ENCODE measurements around the gene ITGAV.

The ITGAV gene

DNA sequence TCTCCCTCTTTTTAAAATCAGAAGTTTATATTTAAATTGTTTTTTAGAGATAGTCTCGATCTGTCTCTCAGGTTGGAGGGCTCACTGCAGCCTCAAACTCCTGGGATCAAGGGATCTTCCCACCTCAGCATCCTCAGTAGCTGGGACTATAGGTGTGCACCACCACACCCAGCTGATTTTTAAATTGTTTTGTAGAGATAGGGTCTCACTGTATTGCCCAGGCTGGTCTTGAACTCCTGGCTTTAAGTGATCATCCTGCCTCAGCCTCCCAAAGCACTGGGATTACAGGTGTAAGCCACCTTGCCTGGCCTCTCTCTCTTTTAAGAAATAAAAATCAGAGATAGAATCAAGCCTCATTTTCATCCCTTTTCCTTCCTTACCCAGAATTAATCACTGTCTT is 126.1 kb downstream of the ITGAV start:
- no peak for FAIRE-seq
- DNase-seq (ENCODE audit: low spot score), result no peak

DNA sequence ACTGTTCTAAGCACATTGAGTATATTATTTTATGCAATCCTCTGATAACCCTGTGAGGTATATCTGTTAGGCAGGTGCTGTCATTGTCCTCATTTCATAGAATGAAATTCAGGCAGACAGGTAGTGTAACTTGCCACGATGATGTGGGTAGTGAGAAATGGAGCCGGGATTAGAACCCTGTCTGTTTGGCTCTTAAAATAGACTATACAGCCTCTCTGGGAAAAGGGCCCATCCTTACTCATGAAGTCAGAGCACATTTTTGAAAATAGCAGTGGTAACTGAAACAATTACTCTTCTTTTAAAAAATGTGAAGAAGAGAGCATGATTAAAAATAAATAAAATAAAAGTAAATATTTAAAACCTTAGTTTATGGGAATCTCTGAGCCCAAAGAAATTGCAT is 127.0 kb downstream of the ITGAV start:
- DNase-seq (ENCODE audit: low spot score) (no peak), FAIRE-seq (no peak)

DNA sequence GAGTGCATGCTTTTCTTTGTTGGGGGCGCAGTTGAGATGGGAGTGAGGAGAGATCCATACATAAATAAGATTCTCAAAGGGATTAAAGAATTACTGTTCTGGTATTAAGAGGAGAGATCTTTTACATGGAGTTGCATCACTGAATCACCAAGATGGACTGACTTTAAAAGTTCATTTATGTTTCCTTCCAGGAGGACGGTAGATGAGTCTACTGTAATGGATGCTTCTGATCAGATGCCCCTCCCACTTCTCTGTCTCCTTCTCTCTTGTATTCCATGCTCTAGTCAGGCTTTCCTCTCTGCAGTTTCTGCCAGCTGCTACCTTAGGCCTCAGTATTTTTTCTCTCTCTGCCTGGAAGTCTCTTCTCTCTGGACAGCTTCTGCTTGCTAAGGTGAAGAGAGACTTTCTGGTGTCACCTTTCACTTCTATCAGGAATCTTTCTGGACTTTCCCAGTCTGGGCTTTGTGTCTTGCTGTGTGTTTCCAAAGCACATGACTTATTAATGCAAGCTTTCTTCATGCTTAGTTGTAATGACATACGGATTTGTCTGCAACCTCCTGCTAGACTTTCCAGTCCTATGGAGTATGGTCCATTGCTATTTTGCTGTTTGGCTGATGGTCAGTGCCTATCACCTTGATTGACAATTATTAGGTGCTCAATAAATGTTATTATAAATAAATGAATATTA is 127.6 kb downstream of the ITGAV start:
- DNase-seq (ENCODE audit: low spot score) (no peak), FAIRE-seq (no peak)

DNA sequence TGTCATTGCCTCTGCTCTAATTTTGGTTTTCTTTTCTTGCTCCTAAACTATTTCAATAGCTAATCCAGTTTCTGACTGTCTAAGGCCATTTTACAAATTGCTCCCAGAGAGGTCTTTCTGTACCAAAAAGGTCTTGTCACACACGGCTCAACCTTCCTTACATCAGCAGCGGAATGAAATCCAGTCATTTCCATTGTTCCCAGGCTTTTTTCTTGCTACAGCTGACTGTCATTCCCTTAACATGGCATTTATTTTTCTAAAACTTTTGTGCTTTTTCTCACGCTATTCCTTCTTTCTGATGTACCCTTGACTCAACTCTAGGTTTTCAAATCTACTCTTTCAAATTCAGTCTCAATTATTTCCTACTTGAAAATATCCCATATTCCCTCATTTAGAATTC is 128.3 kb downstream of the ITGAV start:
- no peak for DNase-seq (ENCODE audit: low spot score)
- FAIRE-seq, result no peak

DNA sequence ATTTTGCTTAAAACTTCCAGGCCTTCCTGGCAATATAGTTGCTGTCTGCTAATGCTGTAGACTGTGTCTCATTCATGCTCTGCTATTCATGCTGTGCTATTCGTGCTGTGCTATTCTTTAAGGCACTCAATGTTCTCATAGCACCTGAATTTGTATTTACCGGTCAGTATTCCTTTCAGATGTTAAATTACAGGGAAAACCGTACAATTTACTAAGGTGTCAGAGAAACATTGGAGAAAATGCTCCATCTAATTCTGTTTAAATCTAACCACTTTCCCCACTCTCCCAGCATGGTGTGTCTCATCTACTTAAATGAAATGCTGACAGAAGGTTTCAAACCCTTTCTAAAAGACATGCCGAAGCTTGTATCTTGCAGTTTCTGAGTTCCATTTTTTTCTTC is 129.0 kb downstream of the ITGAV start:
- FAIRE-seq, result no peak

DNA sequence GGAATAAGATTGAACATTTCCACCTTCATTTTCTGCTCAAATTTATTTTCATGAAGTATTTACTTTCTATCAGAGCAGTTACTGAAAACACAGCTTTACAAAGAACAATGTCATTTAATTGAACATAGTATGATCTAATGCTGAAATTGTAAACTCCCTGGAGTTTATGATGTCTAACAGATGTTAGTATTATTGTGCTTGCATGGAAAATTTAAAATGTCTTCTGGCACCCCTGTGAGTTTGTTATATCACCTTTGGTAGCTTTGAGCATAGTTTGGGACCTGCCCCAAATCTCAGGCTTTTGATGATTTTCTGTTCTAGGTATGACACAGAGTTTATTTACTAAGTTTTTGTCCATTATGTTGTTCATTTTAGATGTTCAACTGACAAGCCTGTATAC is 132.1 kb downstream of the ITGAV start:
- DNase-seq (ENCODE audit: low spot score) (no peak), FAIRE-seq (no peak)

More for the DNA sequence above, 129.0 kb downstream of the ITGAV start:
- no peak for DNase-seq (ENCODE audit: low spot score)

DNA sequence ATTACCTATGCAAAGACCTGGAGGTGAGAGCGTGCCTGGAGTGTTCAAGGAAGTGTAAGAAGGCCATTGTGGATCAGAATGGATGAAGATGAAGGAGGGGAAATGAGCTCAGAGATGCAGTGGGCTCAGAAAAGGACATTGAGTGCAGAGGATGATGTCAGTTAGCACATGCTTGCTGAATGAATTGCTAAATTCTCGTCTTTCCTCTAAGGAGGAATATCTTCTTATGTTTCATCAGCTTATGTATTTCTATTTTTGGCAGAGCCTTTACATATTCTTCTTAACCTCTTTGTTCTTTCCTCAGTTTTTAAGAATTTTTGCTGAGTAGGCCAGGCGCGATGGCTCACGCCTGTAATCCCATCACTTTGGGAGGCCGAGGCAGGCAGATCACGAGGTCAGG is 134.9 kb downstream of the ITGAV start:
- DNase-seq (ENCODE audit: low spot score), result no peak
- no peak for FAIRE-seq

DNA sequence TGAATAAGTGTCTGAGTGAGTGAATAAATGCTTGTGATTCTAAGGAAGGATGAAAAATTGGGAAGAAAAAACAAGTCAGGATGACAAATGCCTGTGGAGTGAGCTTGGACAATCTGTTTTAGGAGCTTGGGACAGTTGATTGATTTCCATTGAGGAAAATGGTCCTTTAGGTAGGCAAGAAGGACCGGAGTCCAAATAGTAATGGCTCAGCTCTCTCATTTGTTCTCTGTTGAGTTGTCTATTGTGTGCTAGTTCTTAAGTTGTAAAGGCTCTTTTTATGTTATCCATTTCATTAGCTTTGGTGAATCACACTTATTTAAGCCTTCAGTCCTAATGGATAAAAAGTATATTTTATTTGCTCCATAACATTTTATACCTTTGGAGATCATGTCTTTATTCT is 135.9 kb downstream of the ITGAV start:
- no peak for FAIRE-seq

DNA sequence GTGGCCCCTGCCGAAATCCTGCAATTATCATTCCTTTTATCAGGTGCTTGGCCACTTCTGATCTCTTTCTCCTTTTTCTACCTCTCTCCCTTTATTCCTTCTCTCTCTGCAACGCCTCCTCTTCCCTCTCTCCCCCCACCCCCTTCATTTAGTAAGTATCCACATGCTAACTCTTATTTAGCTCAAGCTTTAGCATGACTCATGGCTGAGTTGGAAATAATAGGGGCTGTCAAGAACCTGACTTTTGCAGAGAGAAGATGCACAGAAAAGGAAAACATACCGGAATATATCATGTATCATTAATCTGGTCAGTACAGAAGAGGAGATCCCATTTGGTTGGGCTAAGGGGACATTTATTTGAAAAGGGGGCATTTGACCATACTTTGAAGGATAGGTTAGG is 137.1 kb downstream of the ITGAV start:
- FAIRE-seq, result no peak
- no peak for DNase-seq (ENCODE audit: low spot score)

More for the DNA sequence above, 135.9 kb downstream of the ITGAV start:
- no peak for DNase-seq (ENCODE audit: low spot score)

DNA sequence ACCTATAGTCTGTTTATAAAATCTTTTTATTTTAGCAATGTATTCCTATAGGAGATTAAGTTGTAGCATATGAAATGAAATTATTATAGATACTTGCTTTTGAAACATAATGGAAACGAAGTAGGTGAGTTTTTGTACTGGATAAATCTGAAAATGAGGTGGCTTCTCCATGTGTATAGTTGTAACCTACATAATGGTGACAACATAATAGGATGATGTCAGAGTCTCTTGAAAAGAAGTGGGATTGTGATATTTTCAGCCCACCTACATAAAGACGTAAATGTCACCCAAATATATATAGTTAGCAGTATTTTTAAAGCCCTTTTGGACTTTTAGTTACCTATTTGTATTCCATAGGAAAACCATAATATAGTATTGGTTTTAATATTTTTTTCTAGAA is 138.8 kb downstream of the ITGAV start:
- DNase-seq (ENCODE audit: low spot score) (no peak), FAIRE-seq (peak; percentile 47)
